ENCODE data around the gene PARVA. TPM values are rescaled to one million over a fixed set of nuclear protein-coding genes. Genes with fewer than 3 reads are reported as not detected.

Gene PARVA
- total and polyA plus RNA-seq, 9 of the 15 experiments (the other 6 are each of a cell fraction or from before 2014, with no cell fraction given) = 0.11 TPM; not detected in 8

- H3K9me3 ChIP-seq (replicated peaks; ENCODE audit: control insufficient read depth, insufficient read depth, low read depth, low read length) = no peaks in the 10 kb centered on the region
- WGBS (ENCODE audit: insufficient coverage, low coverage, missing lambda C conversion rate) = 1% methylated on average over 5 of the region's 5 CpGs
- H3K4me1 ChIP-seq (replicated peaks in 1 of 2; ENCODE audit: control insufficient read depth in 2 of 2, insufficient read depth in 2 of 2, low read length in 2 of 2) = no peaks in the 10 kb centered on the region
- BruUV-seq (replicated peaks) = no TSS peak
- TF ChIP-seq LARP7 (IDR thresholded peaks at IDR 0.05) (no peak), CBX8 (IDR thresholded peaks at IDR 0.05; ENCODE audit: borderline replicate concordance, extremely low read depth, low read depth, low read length, poor library complexity, severe bottlenecking) (no peak), YY1 (IDR thresholded peaks at IDR 0.05; ENCODE audit: borderline replicate concordance in 1 of 3, control insufficient read depth in 1 of 3, extremely low read depth in 1 of 3, insufficient read depth in 3 of 3, insufficient read length in 1 of 3, insufficient replicate concordance in 2 of 3, low read depth in 1 of 3, low read length in 2 of 3) (no peak), ZBTB7A (IDR thresholded peaks at IDR 0.05; ENCODE audit: borderline replicate concordance, control insufficient read depth, low read depth, low read length) (no peak), ZBTB1 (CRISPR knock-in tag; IDR thresholded peaks at IDR 0.05; ENCODE audit: borderline replicate concordance, low read depth) (no peak), GATAD2A (IDR thresholded peaks at IDR 0.05) (no peak), ZNF707 (CRISPR knock-in tag; conservative IDR thresholded peaks at IDR 0.05) (no peak), TCF15 (CRISPR knock-in tag; IDR thresholded peaks at IDR 0.05) (no peak), FOS (IDR thresholded peaks at IDR 0.05; ENCODE audit: extremely low read depth, insufficient read length) (no peak), DLX4 (CRISPR knock-in tag; IDR thresholded peaks at IDR 0.05) (no peak), NELFE (IDR thresholded peaks at IDR 0.05; ENCODE audit: insufficient read depth, insufficient read length) (no peak), HDAC1 (IDR thresholded peaks at IDR 0.05) (no peak), BACH1 (tag; IDR thresholded peaks at IDR 0.05) (no peak), ZNF398 (CRISPR knock-in tag; IDR thresholded peaks at IDR 0.05) (no peak), PTBP1 (IDR thresholded peaks at IDR 0.05; ENCODE audit: low read depth, low read length) (no peak), SIN3A (IDR thresholded peaks at IDR 0.05; ENCODE audit: borderline replicate concordance in 2 of 2, control insufficient read depth in 1 of 2, low read depth in 2 of 2, low read length in 2 of 2) (no peak), DMBX1 (CRISPR knock-in tag; IDR thresholded peaks at IDR 0.05; ENCODE audit: borderline replicate concordance) (no peak)
- TF ChIP-seq, protein P1, sequence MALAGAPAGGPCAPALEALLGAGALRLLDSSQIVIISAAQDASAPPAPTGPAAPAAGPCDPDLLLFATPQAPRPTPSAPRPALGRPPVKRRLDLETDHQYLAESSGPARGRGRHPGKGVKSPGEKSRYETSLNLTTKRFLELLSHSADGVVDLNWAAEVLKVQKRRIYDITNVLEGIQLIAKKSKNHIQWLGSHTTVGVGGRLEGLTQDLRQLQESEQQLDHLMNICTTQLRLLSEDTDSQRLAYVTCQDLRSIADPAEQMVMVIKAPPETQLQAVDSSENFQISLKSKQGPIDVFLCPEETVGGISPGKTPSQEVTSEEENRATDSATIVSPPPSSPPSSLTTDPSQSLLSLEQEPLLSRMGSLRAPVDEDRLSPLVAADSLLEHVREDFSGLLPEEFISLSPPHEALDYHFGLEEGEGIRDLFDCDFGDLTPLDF (CRISPR knock-in tag; IDR thresholded peaks at IDR 0.05) = no peak
- no peaks in the 10 kb centered on the region for H3K36me3 ChIP-seq (ENCODE audit: control insufficient read depth, insufficient read depth, low read length)
- no peak overlapping the region for H3K4me2 ChIP-seq (ENCODE audit: insufficient read depth, low read length)
- no peak for ATAC-seq
- H3K4me3 ChIP-seq = no peak overlapping the region
- no peaks in the 10 kb centered on the region for H3K9me1 ChIP-seq (ENCODE audit: control insufficient read depth, insufficient read depth, low read length)
- H2AFZ ChIP-seq (ENCODE audit: low read depth, low read length) = no peak overlapping the region
- FAIRE-seq = no peak
- in situ Hi-C loops (cut with MboI) (no loop called here), intact Hi-C loops (cut with micrococcal nuclease) (no loop called here)
- CTCF ChIA-PET (ENCODE audit: low intra/inter-chr PET ratio) = no interaction called here
- no peaks in the 10 kb centered on the region for H4K20me1 ChIP-seq (replicated peaks; ENCODE audit: control insufficient read depth, insufficient read depth, low read length)
- H3K79me2 ChIP-seq (ENCODE audit: control insufficient read depth, insufficient read depth, low read length) = no peaks in the 10 kb centered on the region
- POLR2A ChIA-PET = interaction anchor here (0.8 to 1.2 kb wide), 3 partner anchors 8 to 13 kb away, joined by 3 read pairs; no protein-coding TSS in a partner anchor
- H3K9ac ChIP-seq (ENCODE audit: insufficient read depth in 1 of 2, low read depth in 2 of 2, low read length in 2 of 2) = no peak overlapping the region
- no peak overlapping the region for H3K27ac ChIP-seq (ENCODE audit: extremely low read depth, low read depth, low read length)
- peaks cover 59 to 62% of the 10 kb centered on the region in 2 experiments for H3K27me3 ChIP-seq (ENCODE audit: control insufficient read depth in 2 of 2, insufficient read depth in 2 of 2, low read length in 2 of 2)
- no peak for DNase-seq (ENCODE audit: extremely low read depth in 1 of 4, low spot score in 3 of 4)
Measured at GRCh38 chr11:12531020-12531419, 153.6 kb downstream of the PARVA start.

Measured in K562 (cell line).